DOHH2 (cell line): ENCODE data around the gene MYO1B.

Experiments used
- H3F3A ChIP-seq: fragments of 200-600 bp; sonication (generic), shearing (Covaris generic); 2 replicates; pipeline ENCODE4 v1.6.0; 2016; ENCODE audit warnings: antibody characterized with exemption, mild to moderate bottlenecking; ENCODE audit not compliant: control insufficient read depth, insufficient read depth
- H3K27ac ChIP-seq: fragments of 200-600 bp; sonication (generic); 2 replicates; pipeline ENCODE4 v1.5.1; 2014; ENCODE audit warnings: low read depth, mild to moderate bottlenecking, low read length, moderate library complexity
- H3K27me3 ChIP-seq: fragments of 200-600 bp; sonication (generic); 2 replicates; pipeline ENCODE4 v1.6.1; 2014; ENCODE audit warnings: mild to moderate bottlenecking, low read length, mixed read lengths; ENCODE audit not compliant: control insufficient read depth
- H3K36me3 ChIP-seq: fragments of 200-600 bp; sonication (generic); 2 replicates; pipeline ENCODE4 v1.6.1; 2014; ENCODE audit warnings: mild to moderate bottlenecking, low read length, moderate library complexity, mixed read lengths; ENCODE audit not compliant: control insufficient read depth
- H3K4me1 ChIP-seq: fragments of 200-600 bp; sonication (generic); 2 replicates; pipeline ENCODE4 v1.6.1; 2014; ENCODE audit warnings: mild to moderate bottlenecking, low read length, mixed read lengths; ENCODE audit not compliant: control insufficient read depth
- H3K4me2 ChIP-seq: fragments of 200-600 bp; sonication (generic); 2 replicates; pipeline ENCODE4 v1.6.0; 2014; ENCODE audit warnings: mild to moderate bottlenecking, low read length, moderate library complexity
- H3K4me3 ChIP-seq: fragments of 200-600 bp; sonication (generic); 2 replicates; pipeline ENCODE4 v1.5.1; 2014; ENCODE audit warnings: mild to moderate bottlenecking, low read length, mixed read lengths
- H3K79me2 ChIP-seq: fragments of 200-600 bp; sonication (generic); 2 replicates; pipeline ENCODE4 v1.6.1; 2014; ENCODE audit warnings: mild to moderate bottlenecking, low read length, mixed read lengths; ENCODE audit not compliant: control insufficient read depth
- H3K9me2 ChIP-seq: fragments of 200-600 bp; sonication (generic); replicated peaks from 2 replicates; pipeline ENCODE4 v1.6.1; 2014; ENCODE audit warnings: mild to moderate bottlenecking, low read length, mixed read lengths; ENCODE audit not compliant: control insufficient read depth
- H3K9me3 ChIP-seq: fragments of 200-600 bp; sonication (generic); 2 replicates; pipeline ENCODE4 v1.6.1; 2014; ENCODE audit warnings: antibody characterized with exemption, low read length, mixed read lengths; ENCODE audit not compliant: control insufficient read depth, insufficient read depth
- H4K20me1 ChIP-seq: fragments of 200-600 bp; sonication (generic); 2 replicates; pipeline ENCODE4 v1.6.0; 2014; ENCODE audit warnings: low read depth, mild to moderate bottlenecking, antibody characterized with exemption, low read length, moderate library complexity; ENCODE audit not compliant: control insufficient read depth, insufficient read depth
- CTCF ChIP-seq: fragments of 200-600 bp; sonication (generic); IDR thresholded peaks from one replicate; pipeline ENCODE4 v1.5.1; 2014; ENCODE audit warnings: antibody characterized with exemption, mild to moderate bottlenecking, low read depth, low read length; ENCODE audit not compliant: poor library complexity, severe bottlenecking
- EZH2phosphoT487 ChIP-seq: fragments of 200-600 bp; sonication (generic); IDR thresholded peaks from 2 replicates; pipeline ENCODE4 v1.6.1; 2017; ENCODE audit warnings: borderline replicate concordance, mild to moderate bottlenecking, antibody characterized with exemption, low read length, moderate library complexity, mixed read lengths

MYO1B gene

GRCh38 chr2:191218292-191218898 is 26.8 kb upstream of the MYO1B start:
- Histone ChIP-seq H3F3A (no peaks in the 10 kb centered on the region), H3K9me2 (no peaks in the 10 kb centered on the region; the same call in 1 of the 2 replicates), H3K9me3 (no peaks in the 10 kb centered on the region), H3K4me1 (no peaks in the 10 kb centered on the region), H3K27me3 (0 out of 2 replicates have a peak, but pooled peaks cover 3% of the 10 kb centered on the region), H3K36me3 (no peaks in the 10 kb centered on the region), H3K27ac (no peak overlapping the region), H3K4me3 (no peak overlapping the region), H3K4me2 (no peak overlapping the region), H3K79me2 (no peaks in the 10 kb centered on the region), H4K20me1 (no peaks in the 10 kb centered on the region)
- TF ChIP-seq EZH2phosphoT487, result no peak
- peak; percentile 73 for TF ChIP-seq CTCF

- H3K36me3 ChIP-seq, result no peaks in the 10 kb centered on the region
- no peaks in the 10 kb centered on the region for H3K27me3 ChIP-seq
- H3K4me3 ChIP-seq, result no peak overlapping the region
- no peaks in the 10 kb centered on the region for H4K20me1 ChIP-seq
- H3K27ac ChIP-seq, result no peak overlapping the region
- H3K9me2 ChIP-seq, result no peaks in the 10 kb centered on the region
- TF ChIP-seq EZH2phosphoT487 (no peak), CTCF (no peak)
- H3K4me2 ChIP-seq, result no peak overlapping the region
- no peaks in the 10 kb centered on the region for H3F3A ChIP-seq
- H3K4me1 ChIP-seq, result no peaks in the 10 kb centered on the region
- H3K79me2 ChIP-seq, result no peaks in the 10 kb centered on the region
- H3K9me3 ChIP-seq, result no peaks in the 10 kb centered on the region
These were observed 24.5 kb upstream of the MYO1B start for GRCh38 chr2:191220671-191221070.

GRCh38 chr2:191221666-191222065 is 23.5 kb upstream of the MYO1B start:
- H3K4me1 ChIP-seq, result no peaks in the 10 kb centered on the region
- no peaks in the 10 kb centered on the region for H3K36me3 ChIP-seq
- no peaks in the 10 kb centered on the region for H3K9me3 ChIP-seq
- no peak overlapping the region for H3K4me3 ChIP-seq
- H3K27ac ChIP-seq, result no peak overlapping the region
- no peaks in the 10 kb centered on the region for H3K79me2 ChIP-seq
- H3K27me3 ChIP-seq, result no peaks in the 10 kb centered on the region
- H4K20me1 ChIP-seq, result no peaks in the 10 kb centered on the region
- H3K4me2 ChIP-seq, result no peak overlapping the region
- no peaks in the 10 kb centered on the region for H3F3A ChIP-seq
- no peaks in the 10 kb centered on the region for H3K9me2 ChIP-seq
- TF ChIP-seq CTCF (no peak), EZH2phosphoT487 (no peak)
